Stomach smooth muscle (tissue), 2 donors: Measurements from ENCODE around the gene CLCN3.
A peak's percentile ranks its signal among the peaks of the same experiment; 100 is the strongest.

Source experiments
- H3K27ac ChIP-seq: one replicate; pipeline ENCODE4 v1.7.0; 2013; ENCODE audit warnings: mild to moderate bottlenecking, low read length, inconsistent platforms
- H3K27me3 ChIP-seq, 2 donors: one replicate each; pipeline ENCODE4 v1.7.0; 2013; ENCODE audit warnings: low read length in 2 of 2; ENCODE audit not compliant: insufficient read depth in 2 of 2, control insufficient read depth in 1 of 2
- H3K36me3 ChIP-seq, 2 donors: one replicate each; pipeline ENCODE4 v1.7.0; 2013; ENCODE audit warnings: low read length in 2 of 2; ENCODE audit not compliant: control insufficient read depth in 2 of 2, insufficient read depth in 2 of 2
- H3K4me1 ChIP-seq: one replicate; pipeline ENCODE4 v1.7.0; 2013; ENCODE audit warnings: low read length; ENCODE audit not compliant: control insufficient read depth, insufficient read depth
- H3K4me3 ChIP-seq, 2 donors: one replicate each; pipeline ENCODE4 v1.7.0; 2013; ENCODE audit warnings: low read length in 2 of 2
- H3K9ac ChIP-seq, 2 donors: one replicate each; pipeline ENCODE4 v1.7.0; 2013; ENCODE audit warnings: low read length in 2 of 2, mild to moderate bottlenecking in 1 of 2
- H3K9me3 ChIP-seq, 2 donors: one replicate each; pipeline ENCODE4 v1.7.0; 2013; ENCODE audit warnings: low read length in 2 of 2; ENCODE audit not compliant: control insufficient read depth in 2 of 2
- donor health status: healthy.
- donor health status: Pancreatic carcinoma.

CLCN3 gene

GRCh38 chr4:169603312-169603711, 17.1 kb upstream of the CLCN3 start:
- no peak overlapping the region for H3K27ac ChIP-seq
- H3K9me3 ChIP-seq: no peaks in the 10 kb centered on the region
- H3K27me3 ChIP-seq: no peaks in the 10 kb centered on the region
- no peak overlapping the region for H3K9ac ChIP-seq
- no peaks in the 10 kb centered on the region for H3K4me1 ChIP-seq
- peaks cover 0 to 2% of the 10 kb centered on the region in 2 donors for H3K36me3 ChIP-seq
- no peak overlapping the region for H3K4me3 ChIP-seq

- Histone ChIP-seq H3K4me3 (no peak overlapping the region), H3K27ac (no peak overlapping the region), H3K9me3 (no peaks in the 10 kb centered on the region), H3K36me3 (peaks cover 0 to 2% of the 10 kb centered on the region in 2 donors), H3K27me3 (no peaks in the 10 kb centered on the region), H3K4me1 (no peaks in the 10 kb centered on the region), H3K9ac (no peak overlapping the region)
These were observed 16.1 kb upstream of the CLCN3 start for GRCh38 chr4:169604131-169604900.

GRCh38 chr4:169604903-169605331, 15.5 kb upstream of the CLCN3 start:
- H3K4me1 ChIP-seq: no peaks in the 10 kb centered on the region

GRCh38 chr4:169611157-169611556, 9.2 kb upstream of the CLCN3 start:
- peak overlapping the region; percentile 97 for H3K4me3 ChIP-seq
- no peak overlapping the region for H3K27ac ChIP-seq
- peak overlapping the region in 1 of 2 donors; percentile 93 for H3K9ac ChIP-seq

More at GRCh38 chr4:169604903-169605331, 15.5 kb upstream of the CLCN3 start:
- Histone ChIP-seq H3K27me3 (no peaks in the 10 kb centered on the region), H3K27ac (no peak overlapping the region), H3K4me3 (no peak overlapping the region), H3K36me3 (peaks cover 0 to 2% of the 10 kb centered on the region in 2 donors), H3K9me3 (no peaks in the 10 kb centered on the region), H3K9ac (no peak overlapping the region)

GRCh38 chr4:169611991-169612870, 8.1 kb upstream of the CLCN3 start, which contains the start of gene NEK1:
TSS of gene NEK1 (minus strand) at chr4:169612583. CDS start at chr4:169602630, 9,953 bp downstream.
- no peaks in the 10 kb centered on the region for H3K9me3 ChIP-seq

More at GRCh38 chr4:169611157-169611556, 9.2 kb upstream of the CLCN3 start:
- Histone ChIP-seq H3K36me3 (no peaks in the 10 kb centered on the region), H3K27me3 (no peaks in the 10 kb centered on the region), H3K9me3 (no peaks in the 10 kb centered on the region), H3K4me1 (no peaks in the 10 kb centered on the region)

GRCh38 chr4:169612871-169613859, 7.2 kb upstream of the CLCN3 start:
- Histone ChIP-seq H3K36me3 (no peaks in the 10 kb centered on the region), H3K4me3 (peak overlapping the region; percentile 97), H3K9ac (peak overlapping the region; percentile 55 to 62), H3K27ac (peak overlapping the region; percentile 95), H3K9me3 (no peaks in the 10 kb centered on the region), H3K4me1 (no peaks in the 10 kb centered on the region), H3K27me3 (no peaks in the 10 kb centered on the region)

More at GRCh38 chr4:169611991-169612870, 8.1 kb upstream of the CLCN3 start, which contains the start of gene NEK1:
- Histone ChIP-seq H3K27ac (peak within 1 kb of the TSS; percentile 95), H3K4me1 (no peaks in the 10 kb centered on the region), H3K36me3 (no peaks in the 10 kb centered on the region), H3K4me3 (peak within 1 kb of the TSS; percentile 97), H3K27me3 (no peaks in the 10 kb centered on the region), H3K9ac (peak within 1 kb of the TSS; percentile 93 to 96)

GRCh38 chr4:169615467-169616106, 4.8 kb upstream of the CLCN3 start:
- no peak overlapping the region for H3K9ac ChIP-seq
- H3K9me3 ChIP-seq: no peaks in the 10 kb centered on the region
- H3K4me1 ChIP-seq: no peaks in the 10 kb centered on the region
- H3K27me3 ChIP-seq: no peaks in the 10 kb centered on the region
- no peak overlapping the region for H3K4me3 ChIP-seq
- no peak overlapping the region for H3K27ac ChIP-seq
- H3K36me3 ChIP-seq: no peaks in the 10 kb centered on the region

- no peaks in the 10 kb centered on the region for H3K4me1 ChIP-seq
- no peak overlapping the region for H3K9ac ChIP-seq
- no peaks in the 10 kb centered on the region for H3K27me3 ChIP-seq
- H3K4me3 ChIP-seq: no peak overlapping the region
- H3K27ac ChIP-seq: no peak overlapping the region
- H3K36me3 ChIP-seq: no peaks in the 10 kb centered on the region
- H3K9me3 ChIP-seq: no peaks in the 10 kb centered on the region
These were observed 3.5 kb upstream of the CLCN3 start for GRCh38 chr4:169616846-169617245.

- H3K36me3 ChIP-seq: no peaks in the 10 kb centered on the region
- no peak overlapping the region for H3K4me3 ChIP-seq
- H3K4me1 ChIP-seq: peaks cover 2% of the 10 kb centered on the region
- no peak overlapping the region for H3K9ac ChIP-seq
- no peaks in the 10 kb centered on the region for H3K9me3 ChIP-seq
- H3K27ac ChIP-seq: no peak overlapping the region
- H3K27me3 ChIP-seq: no peaks in the 10 kb centered on the region
These were observed 3.1 kb upstream of the CLCN3 start for GRCh38 chr4:169617306-169617705.
